ENCODE measurements around the gene TARBP1. TPM values are rescaled to one million over a fixed set of nuclear protein-coding genes. Genes with fewer than 3 reads are reported as not detected.
A peak's percentile ranks its signal among the peaks of the same experiment; 100 is the strongest.

Gene TARBP1
- total and polyA plus RNA-seq, 2 experiments from 2014 or later = 12.8 to 22.9 TPM

DNA sequence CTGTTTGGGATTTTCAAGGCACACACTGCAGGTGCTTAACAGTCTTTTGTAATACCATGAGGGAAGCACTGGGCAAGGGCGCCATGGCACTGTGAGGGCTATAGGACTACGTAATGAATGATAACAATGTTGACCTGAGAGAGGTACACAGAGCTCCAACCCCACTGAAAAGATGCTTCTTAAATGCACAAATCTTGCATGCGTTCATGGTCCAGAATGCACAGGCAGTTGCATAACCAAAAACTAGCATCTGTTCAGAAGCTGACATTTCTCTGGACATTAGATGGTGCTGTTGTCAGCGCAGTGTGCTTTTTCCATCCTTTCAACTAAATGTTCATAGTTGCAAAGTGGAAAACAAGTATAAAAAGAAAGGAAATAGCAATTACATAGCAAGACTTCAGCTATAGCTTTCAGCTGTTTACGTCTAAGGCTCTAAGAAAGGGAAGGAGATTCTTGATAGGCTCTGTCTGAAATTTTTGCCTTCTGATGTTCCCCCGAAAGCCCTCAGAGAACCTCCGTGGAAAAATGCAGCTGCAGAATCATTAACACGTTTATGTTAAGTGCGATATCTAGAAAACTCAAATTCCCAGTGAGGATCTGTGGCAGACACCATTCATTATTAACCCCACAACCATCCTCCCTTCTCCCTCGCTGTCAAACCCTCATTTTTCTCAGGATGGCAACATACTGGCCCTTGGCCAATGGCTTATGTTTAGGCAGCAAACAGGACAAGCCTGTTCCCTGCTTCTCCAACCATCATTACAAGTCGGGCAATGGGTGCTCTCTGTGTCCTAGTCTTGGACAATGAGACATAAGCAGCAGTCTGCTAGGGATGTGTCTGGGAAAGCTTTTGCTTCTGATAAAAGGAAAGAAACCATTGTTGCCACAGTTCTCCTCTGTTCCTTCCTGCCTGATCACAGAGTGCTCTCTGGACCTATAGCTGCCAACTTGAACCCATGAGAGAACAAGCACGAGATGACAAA, 8.2 kb upstream of the TARBP1 start:
- Histone ChIP-seq H4K20me1 (ENCODE audit: insufficient read depth, poor library complexity, severe bottlenecking) (no peaks in the 10 kb centered on the region), H3K4me1 (ENCODE audit: insufficient read depth) (peaks cover 5% of the 10 kb centered on the region), H3K36me3 (replicated peaks; ENCODE audit: insufficient read depth, low read depth) (no peaks in the 10 kb centered on the region), H3K9me2 (replicated peaks; ENCODE audit: insufficient read depth) (no peaks in the 10 kb centered on the region), H3K27ac (no peak overlapping the region), H2AFZ (no peak overlapping the region), H3K9me3 (ENCODE audit: low read depth) (no peaks in the 10 kb centered on the region), H3K27me3 (peaks cover 6% of the 10 kb centered on the region), H3K4me2 (no peak overlapping the region), H3K79me2 (no peaks in the 10 kb centered on the region), H3K4me3 (no peak overlapping the region)
- WGBS (ENCODE audit: low lambda C conversion rate, missing lambda C conversion rate) = 72% methylated on average over 12 of the region's 12 CpGs
- TF ChIP-seq, protein P1, sequence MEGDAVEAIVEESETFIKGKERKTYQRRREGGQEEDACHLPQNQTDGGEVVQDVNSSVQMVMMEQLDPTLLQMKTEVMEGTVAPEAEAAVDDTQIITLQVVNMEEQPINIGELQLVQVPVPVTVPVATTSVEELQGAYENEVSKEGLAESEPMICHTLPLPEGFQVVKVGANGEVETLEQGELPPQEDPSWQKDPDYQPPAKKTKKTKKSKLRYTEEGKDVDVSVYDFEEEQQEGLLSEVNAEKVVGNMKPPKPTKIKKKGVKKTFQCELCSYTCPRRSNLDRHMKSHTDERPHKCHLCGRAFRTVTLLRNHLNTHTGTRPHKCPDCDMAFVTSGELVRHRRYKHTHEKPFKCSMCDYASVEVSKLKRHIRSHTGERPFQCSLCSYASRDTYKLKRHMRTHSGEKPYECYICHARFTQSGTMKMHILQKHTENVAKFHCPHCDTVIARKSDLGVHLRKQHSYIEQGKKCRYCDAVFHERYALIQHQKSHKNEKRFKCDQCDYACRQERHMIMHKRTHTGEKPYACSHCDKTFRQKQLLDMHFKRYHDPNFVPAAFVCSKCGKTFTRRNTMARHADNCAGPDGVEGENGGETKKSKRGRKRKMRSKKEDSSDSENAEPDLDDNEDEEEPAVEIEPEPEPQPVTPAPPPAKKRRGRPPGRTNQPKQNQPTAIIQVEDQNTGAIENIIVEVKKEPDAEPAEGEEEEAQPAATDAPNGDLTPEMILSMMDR (IDR thresholded peaks at IDR 0.05; ENCODE audit: poor library complexity) = peak; percentile 83
- no peak for TF ChIP-seq EZH2 (IDR thresholded peaks at IDR 0.05; ENCODE audit: borderline replicate concordance)
- peak; percentile 75 for DNase-seq (ENCODE audit: low spot score)

DNA sequence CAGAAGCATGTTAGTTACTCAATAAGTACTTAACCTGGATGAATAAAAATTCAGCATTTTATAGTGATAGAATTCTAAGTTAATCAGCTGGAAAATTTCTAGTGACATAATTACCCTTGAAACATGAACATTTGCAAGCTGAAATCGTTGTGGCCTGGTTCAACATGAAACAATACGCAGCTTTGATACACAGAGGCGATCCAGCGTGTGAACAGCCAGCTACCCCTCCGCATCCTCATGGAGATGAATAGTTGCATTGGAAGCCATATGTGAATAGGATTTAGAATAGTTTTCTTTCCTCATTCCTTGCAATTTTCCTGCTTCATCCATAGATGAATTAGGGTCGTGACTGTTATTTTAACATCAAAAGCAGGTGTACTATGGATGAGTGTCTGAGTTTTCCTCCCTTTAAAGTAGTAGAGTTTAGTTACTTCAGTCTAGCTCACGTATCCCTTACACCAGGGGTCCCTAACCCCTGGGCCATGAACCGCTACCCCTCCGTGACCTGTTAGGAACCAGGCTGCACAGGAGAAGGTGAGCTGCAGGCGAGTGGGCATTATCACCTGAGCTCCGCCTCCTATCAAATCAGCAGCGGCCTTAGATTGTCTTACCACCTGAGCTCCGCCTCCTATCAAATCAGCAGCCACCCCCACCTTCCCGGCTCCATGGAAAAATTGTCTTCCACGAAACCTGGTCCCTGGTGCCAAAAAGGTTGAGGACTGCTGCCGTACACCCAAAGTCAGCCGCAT, 6.2 kb upstream of the TARBP1 start:
- Histone ChIP-seq H3K9me3 (ENCODE audit: low read depth) (no peaks in the 10 kb centered on the region), H3K27ac (no peak overlapping the region), H3K4me2 (no peak overlapping the region), H3K9me2 (replicated peaks; ENCODE audit: insufficient read depth) (no peaks in the 10 kb centered on the region), H3K79me2 (no peaks in the 10 kb centered on the region), H2AFZ (no peak overlapping the region), H3K27me3 (peaks cover 9% of the 10 kb centered on the region), H3K4me3 (no peak overlapping the region), H4K20me1 (ENCODE audit: insufficient read depth, poor library complexity, severe bottlenecking) (no peaks in the 10 kb centered on the region), H3K36me3 (replicated peaks; ENCODE audit: insufficient read depth, low read depth) (no peaks in the 10 kb centered on the region), H3K4me1 (ENCODE audit: insufficient read depth) (peaks cover 5% of the 10 kb centered on the region)
- 83% methylated on average over 17 of the region's 17 CpGs for WGBS (ENCODE audit: low lambda C conversion rate, missing lambda C conversion rate)
- DNase-seq (ENCODE audit: low spot score) = no peak
- TF ChIP-seq EZH2phosphoT487 (IDR thresholded peaks at IDR 0.05; ENCODE audit: low read depth, severe bottlenecking, unreplicated experiment) (no peak), EZH2 (IDR thresholded peaks at IDR 0.05; ENCODE audit: borderline replicate concordance) (no peak)
- TF ChIP-seq, protein P1 (IDR thresholded peaks at IDR 0.05; ENCODE audit: poor library complexity) = no peak

DNA sequence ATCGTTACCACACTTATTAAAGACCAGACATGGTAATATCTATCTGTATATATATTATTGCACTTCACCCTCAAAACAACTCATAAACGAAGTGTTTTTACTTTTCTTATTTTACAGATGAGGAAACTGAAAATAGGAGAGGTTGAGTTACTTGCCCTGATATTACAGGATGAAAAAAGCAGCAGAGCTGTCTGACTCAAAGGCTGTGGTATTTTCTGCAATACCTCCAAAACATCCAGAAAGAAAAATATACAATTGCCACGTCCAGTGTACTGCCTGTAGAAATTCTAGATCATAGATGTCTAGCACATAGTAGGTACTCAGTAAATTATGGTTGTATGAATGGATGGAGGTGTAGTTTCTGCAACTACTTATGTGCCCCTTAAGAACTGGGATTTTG, 5.2 kb upstream of the TARBP1 start:
- no peak overlapping the region for H2AFZ ChIP-seq
- WGBS (ENCODE audit: low lambda C conversion rate, missing lambda C conversion rate) = 85% methylated on average over 3 of the region's 3 CpGs
- H3K4me2 ChIP-seq = no peak overlapping the region
- no peak overlapping the region for H3K4me3 ChIP-seq
- H4K20me1 ChIP-seq (ENCODE audit: insufficient read depth, poor library complexity, severe bottlenecking) = no peaks in the 10 kb centered on the region
- no peaks in the 10 kb centered on the region for H3K36me3 ChIP-seq (replicated peaks; ENCODE audit: insufficient read depth, low read depth)
- H3K79me2 ChIP-seq = no peaks in the 10 kb centered on the region
- peaks cover 9% of the 10 kb centered on the region for H3K27me3 ChIP-seq
- no peaks in the 10 kb centered on the region for H3K9me2 ChIP-seq (replicated peaks; ENCODE audit: insufficient read depth)
- peaks cover 6% of the 10 kb centered on the region for H3K4me1 ChIP-seq (ENCODE audit: insufficient read depth)
- no peaks in the 10 kb centered on the region for H3K9me3 ChIP-seq (ENCODE audit: low read depth)
- no peak for DNase-seq (ENCODE audit: low spot score)
- no peak overlapping the region for H3K27ac ChIP-seq
- no peak for TF ChIP-seq EZH2 (IDR thresholded peaks at IDR 0.05; ENCODE audit: borderline replicate concordance)
- TF ChIP-seq, protein P1 (IDR thresholded peaks at IDR 0.05; ENCODE audit: poor library complexity) = no peak
- TF ChIP-seq EZH2phosphoT487 (IDR thresholded peaks at IDR 0.05; ENCODE audit: low read depth, severe bottlenecking, unreplicated experiment) = no peak
